HEK293 (cell line): ENCODE data around the gene ADAMTS8.

Experiments used
- CTCF ChIA-PET: fragments of 350-600 bp; formaldehyde crosslinking; extraction: SDS; loops from one replicate; lab custom pipeline; 2021; ENCODE audit warnings: antibody characterized with exemption; lab: Yijun Ruan, JAX
- POLR2A ChIA-PET: fragments of 300-600 bp; formaldehyde crosslinking; extraction: SDS; loops from one replicate; lab custom pipeline; 2020; ENCODE audit warnings: antibody characterized with exemption, inconsistent platforms; lab: Yijun Ruan, JAX
- H3K27ac ChIP-seq: fragments of 200-500 bp; sonication (Bioruptor generic); 2 replicates; pipeline ENCODE4 v1.5.1; 2014; ENCODE audit warnings: low read depth, low read length, control low read depth, inconsistent platforms; ENCODE audit errors: extremely low read depth
- H3K36me3 ChIP-seq, 2 experiments: fragments of 200-500 bp in 1 of 2; sonication (Bioruptor generic) in 1 of 2; 1 replicate in 1 of 2; 2 replicates in 1 of 2; pipeline ENCODE4 v1.5.1; 2014 to 2017; ENCODE audit warnings: inconsistent platforms in 2 of 2, low read length in 2 of 2; ENCODE audit not compliant: control insufficient read depth in 2 of 2, insufficient read depth in 1 of 2
- H3K4me1 ChIP-seq: fragments of 200-500 bp; sonication (Bioruptor generic); 2 replicates; pipeline ENCODE4 v1.5.1; 2014; ENCODE audit warnings: mild to moderate bottlenecking, low read length, inconsistent platforms; ENCODE audit not compliant: control insufficient read depth, insufficient read depth
- H3K4me3 ChIP-seq: 2 replicates; pipeline ENCODE4 v1.5.1; 2011; ENCODE audit warnings: low read depth, mild to moderate bottlenecking, control low read depth, low read length, moderate library complexity
- H3K9me3 ChIP-seq: fragments of 200-500 bp; sonication (Bioruptor generic); 2 replicates; pipeline ENCODE4 v1.5.1; 2014; ENCODE audit warnings: low read depth, low read length, inconsistent platforms; ENCODE audit not compliant: control insufficient read depth, insufficient read depth
- GLI4 ChIP-seq: fragments of 450-650 bp; formaldehyde crosslinking; IDR thresholded peaks from 2 replicates; pipeline ENCODE4 v1.5.1; 2016; ENCODE audit warnings: missing biosample characterization, missing genetic modification characterization
- PRDM1 ChIP-seq: fragments of 450-650 bp; formaldehyde crosslinking; IDR thresholded peaks from 2 replicates; pipeline ENCODE4; 2016; ENCODE audit warnings: missing biosample characterization, missing genetic modification characterization
- SP3 ChIP-seq: fragments of 450-650 bp; formaldehyde crosslinking; IDR thresholded peaks from 2 replicates; pipeline ENCODE4 v1.5.1; 2016; ENCODE audit warnings: missing biosample characterization, missing genetic modification characterization
- ZEB2 ChIP-seq: fragments of 450-650 bp; formaldehyde crosslinking; IDR thresholded peaks from 2 replicates; pipeline ENCODE4 v1.5.1; 2016; ENCODE audit warnings: missing biosample characterization, missing genetic modification characterization
- ZFHX2 ChIP-seq: fragments of 450-650 bp; formaldehyde crosslinking; conservative IDR thresholded peaks from 2 replicates; pipeline ENCODE4 v1.5.1; 2016; ENCODE audit warnings: missing biosample characterization, missing genetic modification characterization
- ZNF112 ChIP-seq: fragments of 450-650 bp; formaldehyde crosslinking; IDR thresholded peaks from 2 replicates; pipeline ENCODE4 v1.5.0; 2017; ENCODE audit warnings: missing biosample characterization, missing genetic modification characterization
- ZNF169 ChIP-seq: fragments of 450-650 bp; formaldehyde crosslinking; IDR thresholded peaks from 2 replicates; pipeline ENCODE4 v1.5.1; 2016; ENCODE audit warnings: missing biosample characterization, missing genetic modification characterization
- ZNF202 ChIP-seq: fragments of 450-650 bp; formaldehyde crosslinking; IDR thresholded peaks from 2 replicates; pipeline ENCODE4 v1.5.1; 2016; ENCODE audit warnings: missing biosample characterization, missing genetic modification characterization, borderline replicate concordance
- ZNF221 ChIP-seq: fragments of 450-650 bp; formaldehyde crosslinking; IDR thresholded peaks from 2 replicates; pipeline ENCODE4 v1.5.1; 2017; ENCODE audit warnings: missing biosample characterization, missing genetic modification characterization, borderline replicate concordance
- ZNF311 ChIP-seq: fragments of 450-650 bp; formaldehyde crosslinking; IDR thresholded peaks from 2 replicates; pipeline ENCODE4 v1.5.1; 2017; ENCODE audit warnings: missing biosample characterization, missing genetic modification characterization, borderline replicate concordance
- ZNF426 ChIP-seq: fragments of 450-650 bp; formaldehyde crosslinking; IDR thresholded peaks from 2 replicates; pipeline ENCODE4 v1.5.1; 2017; ENCODE audit warnings: missing biosample characterization, missing genetic modification characterization, mild to moderate bottlenecking, inconsistent platforms, moderate library complexity
- ZNF548 ChIP-seq: fragments of 450-650 bp; formaldehyde crosslinking; IDR thresholded peaks from 2 replicates; pipeline ENCODE4 v1.5.1; 2016; ENCODE audit warnings: missing biosample characterization, missing genetic modification characterization
- TF ChIP-seq, protein P1 (sequence below): fragments of 450-650 bp; formaldehyde crosslinking; IDR thresholded peaks from 2 replicates; pipeline ENCODE4 v1.5.1; 2016; ENCODE audit warnings: missing biosample characterization, missing genetic modification characterization, low read depth
- TF ChIP-seq, protein P2 (sequence below): fragments of 450-650 bp; formaldehyde crosslinking; IDR thresholded peaks from 2 replicates; pipeline ENCODE4 v1.5.1; 2017; ENCODE audit warnings: missing biosample characterization, mild to moderate bottlenecking, missing genetic modification characterization, moderate library complexity
- TF ChIP-seq, protein P3 (sequence below): fragments of 450-650 bp; formaldehyde crosslinking; IDR thresholded peaks from 2 replicates; pipeline ENCODE4 v1.5.0; 2017; ENCODE audit warnings: missing biosample characterization, missing genetic modification characterization, borderline replicate concordance
- TF ChIP-seq, protein P4 (sequence below): fragments of 450-650 bp; formaldehyde crosslinking; IDR thresholded peaks from 2 replicates; pipeline ENCODE4 v1.5.1; 2016; ENCODE audit warnings: missing biosample characterization, missing genetic modification characterization

Gene ADAMTS8

DNA sequence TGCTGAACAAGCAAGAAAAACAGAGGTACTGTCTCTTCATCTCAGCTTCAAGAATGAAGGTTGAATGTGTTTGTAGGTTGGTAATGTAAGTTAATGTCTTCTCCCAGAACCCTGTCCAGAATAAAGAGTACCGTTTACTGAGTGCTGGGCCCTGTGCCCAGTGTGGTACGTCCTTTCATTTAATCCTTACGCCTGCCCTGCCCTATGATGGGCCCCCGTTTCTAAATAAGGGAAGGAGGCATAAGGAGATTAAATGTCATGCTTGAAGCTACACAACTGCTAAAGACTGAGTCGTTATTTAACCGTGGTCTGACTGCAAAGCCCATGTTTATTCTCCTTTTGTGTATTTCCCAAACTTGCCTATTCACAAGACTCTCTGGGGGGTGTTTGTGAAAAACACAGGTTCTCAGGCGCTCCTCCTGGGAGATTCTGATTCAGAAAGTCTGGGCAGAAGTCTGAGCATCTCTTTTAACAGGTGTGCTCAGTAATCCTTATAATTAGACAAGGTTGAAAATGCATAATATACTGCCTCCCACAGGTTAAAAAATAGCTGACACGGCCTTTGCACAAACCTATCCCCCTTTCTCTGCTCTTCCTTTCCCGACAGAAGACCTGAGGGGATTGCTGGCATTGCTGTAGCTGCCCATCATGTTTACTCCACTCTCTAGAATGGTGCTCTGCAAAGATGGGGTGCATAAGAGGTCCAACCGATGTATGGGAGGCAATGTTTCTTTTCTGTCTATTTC is 57.4 kb downstream of the ADAMTS8 start:
- TF ChIP-seq, protein P1, sequence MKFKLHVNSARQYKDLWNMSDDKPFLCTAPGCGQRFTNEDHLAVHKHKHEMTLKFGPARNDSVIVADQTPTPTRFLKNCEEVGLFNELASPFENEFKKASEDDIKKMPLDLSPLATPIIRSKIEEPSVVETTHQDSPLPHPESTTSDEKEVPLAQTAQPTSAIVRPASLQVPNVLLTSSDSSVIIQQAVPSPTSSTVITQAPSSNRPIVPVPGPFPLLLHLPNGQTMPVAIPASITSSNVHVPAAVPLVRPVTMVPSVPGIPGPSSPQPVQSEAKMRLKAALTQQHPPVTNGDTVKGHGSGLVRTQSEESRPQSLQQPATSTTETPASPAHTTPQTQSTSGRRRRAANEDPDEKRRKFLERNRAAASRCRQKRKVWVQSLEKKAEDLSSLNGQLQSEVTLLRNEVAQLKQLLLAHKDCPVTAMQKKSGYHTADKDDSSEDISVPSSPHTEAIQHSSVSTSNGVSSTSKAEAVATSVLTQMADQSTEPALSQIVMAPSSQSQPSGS (tag by site-specific recombination), result no peak
- TF ChIP-seq ZNF221 (tag by site-specific recombination), result no peak
- no peak for TF ChIP-seq ZNF311
- TF ChIP-seq ZNF169, result no peak
- TF ChIP-seq, protein P2, sequence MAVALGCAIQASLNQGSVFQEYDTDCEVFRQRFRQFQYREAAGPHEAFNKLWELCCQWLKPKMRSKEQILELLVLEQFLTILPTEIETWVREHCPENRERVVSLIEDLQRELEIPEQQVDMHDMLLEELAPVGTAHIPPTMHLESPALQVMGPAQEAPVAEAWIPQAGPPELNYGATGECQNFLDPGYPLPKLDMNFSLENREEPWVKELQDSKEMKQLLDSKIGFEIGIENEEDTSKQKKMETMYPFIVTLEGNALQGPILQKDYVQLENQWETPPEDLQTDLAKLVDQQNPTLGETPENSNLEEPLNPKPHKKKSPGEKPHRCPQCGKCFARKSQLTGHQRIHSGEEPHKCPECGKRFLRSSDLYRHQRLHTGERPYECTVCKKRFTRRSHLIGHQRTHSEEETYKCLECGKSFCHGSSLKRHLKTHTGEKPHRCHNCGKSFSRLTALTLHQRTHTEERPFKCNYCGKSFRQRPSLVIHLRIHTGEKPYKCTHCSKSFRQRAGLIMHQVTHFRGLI (tag by site-specific recombination), result no peak
- TF ChIP-seq ZEB2 (tag by site-specific recombination), result no peak
- TF ChIP-seq, protein P3, sequence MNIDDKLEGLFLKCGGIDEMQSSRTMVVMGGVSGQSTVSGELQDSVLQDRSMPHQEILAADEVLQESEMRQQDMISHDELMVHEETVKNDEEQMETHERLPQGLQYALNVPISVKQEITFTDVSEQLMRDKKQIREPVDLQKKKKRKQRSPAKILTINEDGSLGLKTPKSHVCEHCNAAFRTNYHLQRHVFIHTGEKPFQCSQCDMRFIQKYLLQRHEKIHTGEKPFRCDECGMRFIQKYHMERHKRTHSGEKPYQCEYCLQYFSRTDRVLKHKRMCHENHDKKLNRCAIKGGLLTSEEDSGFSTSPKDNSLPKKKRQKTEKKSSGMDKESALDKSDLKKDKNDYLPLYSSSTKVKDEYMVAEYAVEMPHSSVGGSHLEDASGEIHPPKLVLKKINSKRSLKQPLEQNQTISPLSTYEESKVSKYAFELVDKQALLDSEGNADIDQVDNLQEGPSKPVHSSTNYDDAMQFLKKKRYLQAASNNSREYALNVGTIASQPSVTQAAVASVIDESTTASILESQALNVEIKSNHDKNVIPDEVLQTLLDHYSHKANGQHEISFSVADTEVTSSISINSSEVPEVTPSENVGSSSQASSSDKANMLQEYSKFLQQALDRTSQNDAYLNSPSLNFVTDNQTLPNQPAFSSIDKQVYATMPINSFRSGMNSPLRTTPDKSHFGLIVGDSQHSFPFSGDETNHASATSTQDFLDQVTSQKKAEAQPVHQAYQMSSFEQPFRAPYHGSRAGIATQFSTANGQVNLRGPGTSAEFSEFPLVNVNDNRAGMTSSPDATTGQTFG (tag by site-specific recombination), result no peak
- no peak for TF ChIP-seq ZNF548 (tag by site-specific recombination)
- no peak for TF ChIP-seq GLI4
- TF ChIP-seq ZNF426 (tag by site-specific recombination), result no peak
- H3K27ac ChIP-seq, result no peak overlapping the region
- H3K4me3 ChIP-seq, result no peak overlapping the region
- ChIA-PET CTCF (interaction anchor here (0.5 to 2.3 kb wide), 12 partner anchors 8 to 1103 kb away, joined by 3 to 10 read pairs (median 3); no protein-coding TSS in a partner anchor), POLR2A (no interaction called here)
- no peaks in the 10 kb centered on the region for H3K36me3 ChIP-seq
- no peaks in the 10 kb centered on the region for H3K4me1 ChIP-seq
- no peaks in the 10 kb centered on the region for H3K9me3 ChIP-seq

DNA sequence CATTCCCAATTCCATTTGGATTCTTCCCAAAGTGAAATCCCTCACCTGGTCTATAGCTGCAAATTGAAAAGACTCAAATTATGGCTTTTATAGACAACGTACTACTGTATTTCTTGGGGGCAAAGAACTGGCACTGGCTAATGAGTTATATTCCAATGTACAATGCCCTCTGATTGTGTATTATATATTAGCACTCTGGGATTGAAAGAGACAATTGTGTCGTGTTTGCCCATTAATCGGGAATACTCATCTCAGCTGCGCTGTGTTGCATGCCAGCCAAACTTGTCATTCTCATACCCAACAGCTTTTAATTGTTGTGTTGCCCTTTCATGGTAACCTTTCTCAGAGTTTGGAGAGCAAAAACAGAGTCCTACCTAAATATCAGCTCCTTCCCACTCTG is 58.7 kb downstream of the ADAMTS8 start:
- POLR2A ChIA-PET, result no interaction called here
- Histone ChIP-seq H3K4me1 (no peaks in the 10 kb centered on the region), H3K9me3 (no peaks in the 10 kb centered on the region), H3K4me3 (no peak overlapping the region), H3K36me3 (no peaks in the 10 kb centered on the region), H3K27ac (no peak overlapping the region)
- CTCF ChIA-PET, result interaction anchor here (0.7 to 2.3 kb wide), 4 partner anchors 53 to 157 kb away, joined by 3 to 10 read pairs (median 3); no protein-coding TSS in a partner anchor
- TF ChIP-seq PRDM1 (tag by site-specific recombination), result no peak
- TF ChIP-seq SP3, result no peak
- no peak for TF ChIP-seq ZNF202 (tag by site-specific recombination)
- no peak for TF ChIP-seq ZFHX2 (tag by site-specific recombination)
- no peak for TF ChIP-seq ZNF112 (tag by site-specific recombination)
- TF ChIP-seq, protein P4, sequence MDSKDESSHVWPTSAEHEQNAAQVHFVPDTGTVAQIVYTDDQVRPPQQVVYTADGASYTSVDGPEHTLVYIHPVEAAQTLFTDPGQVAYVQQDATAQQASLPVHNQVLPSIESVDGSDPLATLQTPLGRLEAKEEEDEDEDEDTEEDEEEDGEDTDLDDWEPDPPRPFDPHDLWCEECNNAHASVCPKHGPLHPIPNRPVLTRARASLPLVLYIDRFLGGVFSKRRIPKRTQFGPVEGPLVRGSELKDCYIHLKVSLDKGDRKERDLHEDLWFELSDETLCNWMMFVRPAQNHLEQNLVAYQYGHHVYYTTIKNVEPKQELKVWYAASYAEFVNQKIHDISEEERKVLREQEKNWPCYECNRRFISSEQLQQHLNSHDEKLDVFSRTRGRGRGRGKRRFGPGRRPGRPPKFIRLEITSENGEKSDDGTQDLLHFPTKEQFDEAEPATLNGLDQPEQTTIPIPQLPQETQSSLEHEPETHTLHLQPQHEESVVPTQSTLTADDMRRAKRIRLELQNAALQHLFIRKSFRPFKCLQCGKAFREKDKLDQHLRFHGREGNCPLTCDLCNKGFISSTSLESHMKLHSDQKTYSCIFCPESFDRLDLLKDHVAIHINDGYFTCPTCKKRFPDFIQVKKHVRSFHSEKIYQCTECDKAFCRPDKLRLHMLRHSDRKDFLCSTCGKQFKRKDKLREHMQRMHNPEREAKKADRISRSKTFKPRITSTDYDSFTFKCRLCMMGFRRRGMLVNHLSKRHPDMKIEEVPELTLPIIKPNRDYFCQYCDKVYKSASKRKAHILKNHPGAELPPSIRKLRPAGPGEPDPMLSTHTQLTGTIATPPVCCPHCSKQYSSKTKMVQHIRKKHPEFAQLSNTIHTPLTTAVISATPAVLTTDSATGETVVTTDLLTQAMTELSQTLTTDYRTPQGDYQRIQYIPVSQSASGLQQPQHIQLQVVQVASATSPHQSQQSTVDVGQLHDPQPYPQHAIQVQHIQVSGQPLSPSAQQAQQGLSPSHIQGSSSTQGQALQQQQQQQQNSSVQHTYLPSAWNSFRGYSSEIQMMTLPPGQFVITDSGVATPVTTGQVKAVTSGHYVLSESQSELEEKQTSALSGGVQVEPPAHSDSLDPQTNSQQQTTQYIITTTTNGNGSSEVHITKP (tag by site-specific recombination), result no peak
